Left lobe of liver (tissue), 2 donors: ENCODE results near the gene SMC4. TPM values are rescaled to one million over a fixed set of nuclear protein-coding genes. Genes with fewer than 3 reads are reported as not detected.

ENCODE experiments used
- ATAC-seq: fragments of 200-7000 bp; cut with Tn5 transposase; one replicate; pipeline ENCODE4 v1.9.1; 2020; ENCODE audit warnings: mild to moderate bottlenecking, moderate library complexity
- DNase-seq: peaks from one replicate; pipeline ENCODE4 v3.0.0-alpha.2; 2020; ENCODE audit warnings: low spot score
- total RNA-seq: library from RNA; stranded (reverse); gene quantifications from one replicate; pipeline ENCODE4 v1.2.1, GENCODE V29; 2021
- donor health status: DM: no; HTN: no; CAD: no; lungs with moderate emphysema.
- donor health status: DM: no; HTN: yes; CAD: no.

The SMC4 gene
- total RNA-seq, 1 donor from 2014 or later, result 12.0 TPM

DNA sequence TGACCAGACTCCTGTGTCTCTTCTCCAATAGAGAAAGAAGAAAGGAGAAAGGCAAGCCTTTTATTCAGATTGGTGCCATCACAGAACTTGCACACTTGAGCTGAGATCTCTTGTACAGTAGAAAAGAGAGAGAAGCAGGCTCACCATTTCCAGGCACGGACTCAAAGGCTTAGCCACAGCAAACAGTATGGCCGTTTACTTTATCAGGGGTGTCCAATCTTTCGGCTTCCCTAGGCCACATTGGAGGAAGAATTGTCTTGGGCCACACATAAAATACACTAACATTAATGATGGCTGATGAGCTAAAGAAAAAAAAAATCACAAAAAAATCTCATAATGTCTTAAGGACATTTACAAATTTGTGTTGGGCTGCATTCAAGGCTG lies 5.4 kb upstream of the SMC4 start:
- DNase-seq, result no peak
- ATAC-seq, result no peak

DNA sequence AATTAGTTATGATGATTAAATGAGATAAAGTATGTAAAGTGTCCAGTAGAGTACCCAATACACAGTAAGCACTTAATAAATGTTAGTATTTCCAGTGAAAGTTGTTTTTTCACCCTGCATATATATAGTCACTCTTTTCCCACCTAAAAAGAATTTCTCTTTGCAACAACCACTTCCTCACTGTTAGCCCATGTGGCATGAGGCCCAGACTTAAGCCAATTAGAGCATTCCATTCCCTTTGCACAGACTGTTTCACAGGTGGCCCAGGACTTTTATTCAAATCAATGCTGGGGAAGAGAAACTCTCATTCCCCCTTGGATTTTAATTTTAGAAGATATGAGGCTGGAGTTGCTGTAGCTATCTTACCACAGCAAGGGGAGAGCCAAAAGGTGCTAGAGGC lies 4.2 kb upstream of the SMC4 start:
- DNase-seq (no peak), ATAC-seq (no peak)

DNA sequence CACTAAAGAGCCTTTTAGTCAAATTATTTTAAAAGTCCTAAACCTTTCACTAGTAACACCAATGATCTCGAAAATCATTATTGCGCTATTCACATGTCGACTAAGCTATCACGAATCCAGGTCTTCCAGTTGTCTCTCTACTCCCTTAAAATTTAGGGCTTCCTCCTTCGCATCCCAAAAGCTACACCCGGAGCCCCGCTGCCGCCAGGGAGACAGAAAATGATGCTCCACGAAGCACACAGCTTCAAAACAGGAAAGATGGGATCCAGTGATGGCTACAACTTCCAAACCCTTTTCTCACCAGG lies 678 bp upstream of the SMC4 start:
- no peak for ATAC-seq

DNA sequence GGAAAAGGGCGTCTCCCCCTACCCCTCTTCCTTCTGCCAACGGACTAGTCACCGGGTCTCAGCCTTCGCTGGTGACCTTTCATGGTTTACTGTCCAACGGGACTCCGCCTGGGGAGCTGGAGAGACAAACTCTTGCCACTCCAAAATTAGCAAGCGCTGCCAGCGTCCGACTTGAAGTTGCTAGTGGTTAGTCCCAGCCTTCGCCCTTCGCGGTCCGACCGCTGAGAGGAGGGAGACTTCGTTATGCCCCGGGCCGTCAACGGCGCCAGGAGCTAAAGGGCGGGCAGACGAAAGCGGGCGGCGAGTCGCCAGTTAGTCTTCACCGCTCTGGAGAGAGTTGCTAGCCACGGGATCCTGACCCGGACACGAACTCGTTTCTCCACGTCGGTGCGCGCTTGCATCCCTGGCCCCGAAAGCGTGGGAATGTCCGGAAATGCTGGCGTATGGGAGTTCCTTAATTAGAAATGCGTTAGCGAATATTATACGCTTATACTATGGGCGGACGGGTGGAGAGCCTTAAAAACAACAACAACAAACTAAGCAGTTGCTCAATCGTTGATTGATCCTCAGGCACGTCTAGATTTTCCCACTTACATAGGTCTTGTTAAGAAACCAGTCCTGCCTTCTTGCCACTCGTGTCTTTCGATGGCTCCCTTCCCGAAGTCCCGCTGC lies 716 bp downstream of the SMC4 start:
- ATAC-seq (peak; percentile 55), DNase-seq (peak; percentile 68)

More for the DNA sequence above, 678 bp upstream of the SMC4 start:
- no peak for DNase-seq

DNA sequence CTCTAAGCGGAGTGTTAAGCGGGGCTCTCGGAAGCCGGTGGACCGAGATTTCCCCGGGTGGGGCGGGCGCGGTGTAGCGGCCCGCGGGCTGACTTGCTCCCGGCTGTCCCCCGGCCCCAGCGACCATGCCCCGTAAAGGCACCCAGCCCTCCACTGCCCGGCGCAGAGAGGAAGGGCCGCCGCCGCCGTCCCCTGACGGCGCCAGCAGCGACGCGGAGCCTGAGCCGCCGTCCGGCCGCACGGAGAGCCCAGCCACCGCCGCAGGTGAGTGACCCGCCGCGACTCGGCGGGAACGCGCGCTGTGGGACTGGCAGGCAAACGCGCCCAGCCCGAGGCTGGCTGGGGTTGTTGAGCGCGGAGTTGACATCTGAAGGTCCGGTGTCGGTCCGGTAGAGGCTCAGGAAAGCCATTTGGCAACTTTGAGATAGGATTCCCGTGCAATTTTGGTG lies 1.3 kb downstream of the SMC4 start:
- DNase-seq (peak; percentile 63), ATAC-seq (peak; percentile 57)

DNA sequence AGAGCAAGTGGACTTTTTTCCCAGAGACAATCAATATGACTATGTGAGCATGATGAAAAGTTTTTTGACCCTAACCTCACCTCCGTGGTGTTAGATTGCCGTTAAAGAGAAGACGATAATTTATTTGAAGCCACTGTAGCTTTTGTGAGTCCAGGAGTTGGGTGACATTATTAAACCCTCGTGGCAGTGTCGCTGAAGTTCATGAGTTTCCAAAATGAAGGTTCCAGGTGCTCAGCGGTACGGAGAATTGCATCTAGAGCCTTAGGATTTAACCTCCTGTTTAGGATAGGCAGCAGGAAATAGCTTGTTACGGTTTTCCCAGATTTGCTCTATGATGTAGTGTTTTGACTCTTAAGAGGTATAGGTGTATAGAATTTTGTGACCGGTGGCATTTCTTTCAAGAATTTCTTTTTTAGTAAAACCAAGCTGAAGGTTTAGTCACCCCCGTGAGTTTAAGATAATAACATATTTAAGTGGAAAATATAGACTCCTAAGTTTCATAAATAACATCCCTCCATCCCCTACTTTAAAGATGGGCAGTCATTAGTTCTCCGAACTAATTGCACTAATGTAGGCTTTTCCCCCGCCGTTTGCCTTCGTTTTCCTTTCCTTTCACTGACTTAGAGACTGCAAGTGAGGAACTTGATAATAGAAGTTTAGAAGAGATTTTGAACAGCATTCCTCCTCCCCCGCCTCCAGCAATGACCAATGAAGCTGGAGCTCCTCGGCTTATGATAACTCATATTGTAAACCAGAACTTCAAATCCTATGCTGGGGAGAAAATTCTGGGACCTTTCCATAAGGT lies 2.0 kb downstream of the SMC4 start:
- no peak for ATAC-seq

DNA sequence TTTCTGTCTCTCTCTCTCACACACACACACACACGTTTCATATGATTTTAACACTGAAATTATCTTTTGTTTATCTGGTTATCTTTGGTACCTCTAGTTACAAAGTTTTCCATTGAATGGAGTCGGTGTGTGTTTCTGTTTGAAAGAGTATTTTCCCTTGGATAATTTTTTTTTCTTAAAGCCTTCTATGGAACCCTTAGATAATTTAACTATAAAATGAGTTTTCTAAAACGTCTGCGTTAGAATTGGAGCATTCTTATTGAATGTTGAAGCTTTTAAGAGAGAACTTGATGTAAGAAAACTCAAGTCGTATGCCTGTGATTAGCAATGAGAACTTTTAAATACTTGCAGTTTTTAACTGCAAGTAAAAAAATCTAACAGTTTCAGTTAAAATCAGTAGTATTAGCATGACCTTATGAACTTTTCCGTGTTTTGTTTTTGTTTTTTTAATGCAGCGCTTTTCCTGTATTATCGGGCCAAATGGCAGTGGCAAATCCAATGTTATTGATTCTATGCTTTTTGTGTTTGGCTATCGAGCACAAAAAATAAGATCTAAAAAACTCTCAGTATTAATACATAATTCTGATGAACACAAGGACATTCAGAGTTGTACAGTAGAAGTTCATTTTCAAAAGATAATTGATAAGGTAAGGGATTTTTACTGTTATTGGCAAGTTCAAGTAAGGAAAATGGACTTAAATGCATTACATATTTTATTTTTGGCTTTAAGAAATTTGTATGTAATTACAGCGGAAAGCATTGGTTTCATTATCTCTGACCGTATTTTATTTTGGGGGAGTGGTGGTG lies 3.0 kb downstream of the SMC4 start:
- DNase-seq, result no peak
- ATAC-seq, result no peak

More for the DNA sequence above, 2.0 kb downstream of the SMC4 start:
- no peak for DNase-seq

DNA sequence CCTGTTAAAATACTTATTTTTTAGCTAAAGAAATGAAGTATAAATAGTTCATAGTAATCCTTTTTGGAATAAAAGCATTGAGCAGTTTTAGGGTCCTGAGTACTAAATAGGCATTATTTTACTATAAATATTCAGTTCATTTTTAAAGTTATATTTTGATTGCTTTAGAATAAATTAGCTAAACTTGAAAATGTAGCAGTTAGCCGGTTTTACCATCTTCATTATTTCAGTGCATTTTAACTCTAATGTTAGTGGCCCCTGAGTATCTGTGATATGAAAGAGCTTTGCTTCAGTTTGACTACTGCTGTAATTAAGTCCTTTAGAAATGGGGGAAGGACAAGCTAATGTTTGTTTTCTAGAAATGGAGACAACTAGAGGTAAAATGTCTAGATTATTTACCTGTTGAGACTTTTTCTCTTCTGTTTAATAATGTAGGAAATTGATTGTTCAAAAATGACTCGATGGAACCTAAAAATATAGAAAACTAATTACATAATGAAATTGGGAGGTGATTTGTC lies 3.6 kb downstream of the SMC4 start:
- no peak for DNase-seq
- ATAC-seq, result no peak

DNA sequence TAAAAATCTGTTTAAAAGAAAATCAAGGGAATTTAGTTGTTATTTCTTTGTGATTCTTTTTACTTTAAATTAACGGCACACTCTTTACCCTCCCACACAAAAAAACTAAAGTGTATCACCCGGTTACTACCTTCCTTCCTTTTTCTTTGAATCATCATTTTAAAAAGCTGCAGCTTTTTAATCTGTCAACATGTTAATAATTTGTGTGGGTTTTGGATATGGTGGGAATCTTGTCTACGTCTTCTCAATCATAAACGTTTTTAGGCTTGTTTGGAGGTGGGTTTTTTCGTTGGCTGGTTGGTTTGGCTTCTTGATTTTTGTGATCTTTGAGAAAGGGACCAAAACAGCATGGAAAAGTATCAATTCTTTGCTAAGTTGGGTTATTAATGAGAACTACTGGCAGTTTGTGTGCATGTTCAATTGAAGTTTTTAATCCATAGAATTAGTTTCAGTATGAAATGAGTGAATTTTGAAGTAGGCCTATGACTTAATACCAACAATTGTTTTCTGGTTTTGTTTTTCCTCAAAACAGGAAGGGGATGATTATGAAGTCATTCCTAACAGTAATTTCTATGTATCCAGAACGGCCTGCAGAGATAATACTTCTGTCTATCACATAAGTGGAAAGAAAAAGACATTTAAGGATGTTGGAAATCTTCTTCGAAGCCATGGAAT lies 4.5 kb downstream of the SMC4 start:
- no peak for ATAC-seq
- no peak for DNase-seq

DNA sequence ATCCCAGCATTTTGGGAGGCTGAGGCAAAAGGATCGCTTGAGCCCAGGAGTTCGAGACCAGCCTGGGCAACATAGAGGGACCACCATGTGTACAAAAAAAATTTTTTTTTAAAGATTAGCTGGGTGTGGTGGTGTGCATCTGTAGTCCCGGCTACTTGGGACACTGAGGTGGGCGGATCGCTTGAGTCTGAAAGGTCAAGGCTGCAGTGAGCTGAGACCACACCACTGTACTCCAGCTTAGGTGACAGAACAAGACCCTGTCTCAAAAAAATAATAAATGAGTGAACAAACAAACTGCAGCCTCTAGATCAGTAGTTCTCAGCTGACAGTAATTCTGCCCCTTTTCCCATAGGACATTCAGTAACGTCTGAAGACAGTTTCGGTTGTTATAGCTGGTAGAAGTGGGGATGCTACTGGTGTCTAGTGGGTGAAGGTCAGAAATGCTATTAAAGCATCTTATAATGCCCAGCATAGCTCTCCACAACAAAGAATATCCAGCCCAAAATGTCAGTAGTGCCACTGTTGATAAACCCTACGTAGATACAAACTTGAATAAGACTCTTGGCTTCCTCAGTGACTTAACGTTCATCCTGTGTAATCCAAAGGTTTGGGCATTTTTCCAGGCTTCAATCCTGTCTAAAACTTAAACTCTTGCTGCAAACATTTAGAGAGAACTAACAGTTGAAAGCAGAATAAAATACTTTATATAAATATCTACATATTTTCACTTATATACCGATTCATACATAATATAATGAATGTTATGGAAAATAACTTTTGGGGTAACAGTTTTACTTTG lies 10.6 kb downstream of the SMC4 start:
- DNase-seq, result no peak
- ATAC-seq, result no peak

DNA sequence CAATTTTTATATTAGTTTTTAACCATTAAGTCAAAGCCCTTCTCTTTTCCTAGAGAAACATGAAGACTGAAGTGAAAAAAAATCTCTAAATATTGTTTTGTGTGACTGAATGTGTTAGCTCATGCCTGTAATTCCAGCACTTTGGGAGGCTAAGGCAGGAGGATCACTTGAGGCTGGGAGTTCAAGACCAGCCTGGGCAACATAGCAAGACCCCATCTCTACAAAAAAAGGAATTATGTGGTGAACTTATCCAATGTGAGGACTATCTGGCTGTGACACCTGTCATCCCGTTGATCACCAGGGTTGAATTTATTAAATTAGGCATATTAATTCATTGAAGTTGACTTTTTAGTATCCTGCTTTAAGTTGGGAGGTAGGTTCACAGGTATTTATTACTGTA lies 13.0 kb downstream of the SMC4 start:
- no peak for DNase-seq
- no peak for ATAC-seq

DNA sequence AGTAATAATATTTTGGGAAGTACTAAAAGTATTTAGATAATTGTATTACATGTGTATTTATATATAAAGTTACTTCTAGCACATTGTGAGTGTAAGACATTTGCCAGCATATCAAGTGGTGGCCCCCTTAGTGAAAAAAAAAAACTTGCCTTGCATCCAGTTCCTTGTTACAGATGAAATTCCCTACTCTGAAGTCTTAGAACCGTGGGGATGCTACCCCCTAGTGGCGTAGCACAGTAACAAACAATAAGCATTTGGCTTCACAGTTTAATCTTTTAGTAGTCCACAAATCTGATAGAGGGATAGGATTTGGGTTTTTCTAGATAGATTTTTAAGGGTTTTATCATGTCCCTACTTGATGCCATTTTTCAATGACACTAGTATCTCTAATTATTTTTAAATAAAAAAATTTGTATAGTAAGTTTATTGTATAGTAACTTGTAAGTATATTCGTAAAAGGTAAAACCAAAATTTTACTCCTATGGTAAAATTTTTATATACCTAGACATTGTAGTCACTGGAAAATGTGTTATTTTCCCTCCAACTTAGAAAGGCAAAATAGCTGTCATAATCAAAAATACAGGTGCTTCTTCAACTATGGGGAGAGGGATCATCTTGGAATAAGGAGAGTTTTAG lies 14.3 kb downstream of the SMC4 start:
- ATAC-seq (peak; percentile 96), DNase-seq (peak; percentile 60)

DNA sequence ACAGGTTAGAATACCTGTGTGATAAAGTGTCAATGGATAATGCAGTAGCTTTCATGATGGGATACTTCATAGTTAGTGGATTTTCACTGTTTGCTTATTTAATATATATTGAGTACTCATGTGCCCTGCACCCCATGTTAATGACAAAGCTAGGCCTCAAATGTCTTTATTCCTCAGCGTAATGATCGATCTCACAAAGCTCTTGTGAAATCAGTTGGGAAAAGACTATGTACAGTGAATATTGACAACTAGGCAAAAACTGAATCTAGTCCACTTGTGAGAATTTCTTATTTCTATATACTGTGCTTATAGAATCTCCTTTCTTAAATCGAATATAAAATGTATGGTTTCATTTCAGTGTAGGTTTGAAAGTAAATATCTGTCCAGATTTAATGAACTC lies 17.9 kb downstream of the SMC4 start:
- DNase-seq (no peak), ATAC-seq (peak; percentile 65)

DNA sequence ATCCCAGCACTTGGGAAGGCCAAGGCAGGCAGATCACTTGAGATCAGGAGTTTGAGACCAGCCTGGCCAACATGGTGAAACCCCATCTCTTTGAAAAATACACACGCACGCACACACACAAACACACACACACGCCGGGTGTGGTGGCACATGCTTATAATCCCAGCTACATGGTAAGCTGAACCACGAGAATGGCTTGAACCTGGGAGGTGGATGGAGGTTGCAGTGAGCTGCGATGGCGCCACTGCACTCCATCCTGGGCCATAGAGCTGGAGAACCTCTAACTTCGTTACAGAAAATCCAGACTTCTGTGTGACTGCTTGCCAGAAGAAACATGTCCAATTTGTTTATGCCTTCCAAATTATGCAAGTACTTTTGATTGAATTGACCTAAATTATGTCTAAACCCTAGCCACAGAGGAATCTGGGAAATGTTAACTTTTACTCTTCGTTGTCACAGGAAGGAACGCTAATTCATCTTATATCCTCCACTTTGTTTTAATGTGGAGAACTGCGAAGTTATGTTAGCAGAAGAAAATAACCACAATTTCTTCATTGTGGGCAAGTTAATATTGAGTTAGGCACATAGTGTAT lies 28.5 kb downstream of the SMC4 start:
- ATAC-seq, result no peak
- no peak for DNase-seq

DNA sequence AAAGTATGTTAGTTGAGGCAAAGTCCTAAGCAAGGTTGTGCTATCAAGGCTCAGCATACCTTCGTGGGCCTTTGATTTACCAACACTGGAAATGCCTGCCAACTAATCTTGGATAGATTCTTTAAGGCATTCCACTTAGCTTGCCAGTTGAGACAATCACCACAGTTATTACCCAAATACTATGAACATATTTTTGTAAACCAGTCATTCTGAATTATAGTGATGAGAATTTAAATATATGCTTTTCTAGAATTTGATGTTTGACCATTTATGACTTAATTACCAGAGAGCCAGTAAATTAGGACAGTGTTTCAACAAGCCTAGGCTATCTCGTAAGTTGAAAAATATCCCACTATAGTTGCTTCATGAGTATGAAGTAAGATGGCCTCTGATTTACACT lies 34.6 kb downstream of the SMC4 start:
- no peak for ATAC-seq
- no peak for DNase-seq

DNA sequence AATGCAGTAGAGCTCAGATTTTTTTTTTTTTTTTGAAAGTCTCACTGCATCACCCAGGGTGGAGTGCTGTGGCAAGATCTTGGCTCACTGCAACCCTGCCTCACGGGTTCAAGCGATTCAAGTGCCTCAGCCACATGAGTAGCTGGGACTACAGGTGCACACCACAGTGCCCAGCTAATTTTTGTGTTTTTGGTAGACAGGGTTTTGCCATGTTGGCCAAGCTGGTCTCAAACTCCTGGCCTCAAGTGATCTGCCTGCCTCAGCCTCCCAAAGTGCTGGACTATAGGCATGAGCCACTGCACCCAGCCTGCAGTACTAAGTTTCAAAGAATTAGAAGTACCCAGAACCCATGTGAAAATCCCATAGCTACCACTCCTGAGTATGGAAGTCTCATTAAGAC lies 35.6 kb downstream of the SMC4 start:
- ATAC-seq (no peak), DNase-seq (no peak)

DNA sequence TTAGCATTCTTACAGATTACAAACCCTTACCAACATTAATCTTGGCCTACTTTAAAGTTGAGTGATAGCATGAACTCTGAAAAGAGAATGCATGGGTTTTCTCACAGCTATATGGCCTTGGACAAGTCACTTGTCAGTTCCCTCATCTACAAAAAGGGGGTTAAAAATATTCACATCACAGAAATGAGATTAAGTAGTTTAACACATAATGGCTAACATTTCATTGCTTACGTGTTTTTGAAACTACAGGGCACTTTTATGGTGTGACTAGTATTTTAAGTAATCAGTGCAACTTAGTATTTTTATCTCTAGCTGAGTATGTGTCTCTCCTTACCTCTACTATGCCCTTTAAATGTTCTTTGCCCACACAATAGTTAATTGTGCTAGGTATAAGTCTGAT lies 36.3 kb downstream of the SMC4 start:
- DNase-seq, result no peak
- ATAC-seq, result no peak

DNA sequence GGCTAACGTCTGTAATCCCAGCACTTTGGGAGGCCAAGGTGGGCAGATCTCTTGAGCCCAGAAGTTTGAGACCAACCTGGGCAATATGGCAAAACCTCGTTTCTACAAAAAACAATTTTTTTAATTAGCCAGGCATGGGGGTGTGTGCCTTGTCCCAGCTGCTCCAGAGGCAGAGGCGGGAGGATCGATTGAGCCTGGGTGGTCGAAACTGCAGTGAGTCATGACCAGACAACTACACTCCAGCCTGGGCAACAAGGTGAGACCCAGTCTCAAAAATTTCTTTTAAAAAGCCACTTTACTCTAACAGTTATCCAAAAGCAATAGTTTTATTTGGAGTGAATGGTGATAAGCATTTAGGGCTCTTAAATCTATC lies 37.6 kb downstream of the SMC4 start:
- ATAC-seq (no peak), DNase-seq (no peak)

DNA sequence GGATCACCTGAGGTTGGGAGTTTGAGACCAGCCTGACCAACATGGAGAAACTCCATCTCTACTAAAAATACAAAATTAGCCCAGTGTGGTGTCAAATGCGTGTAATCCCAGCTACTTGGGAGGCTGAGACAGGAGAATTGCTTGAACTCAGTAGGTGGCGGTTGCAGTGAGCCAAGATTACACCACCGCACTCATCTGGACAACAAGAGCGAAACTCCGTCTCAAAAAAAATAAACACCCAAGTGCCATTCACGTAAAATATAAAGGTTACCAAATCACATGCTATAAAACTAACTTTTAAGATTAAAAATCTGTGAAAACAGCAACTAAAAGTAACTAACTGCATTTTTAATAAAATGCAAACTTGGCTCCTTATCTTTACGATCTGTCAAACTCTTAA lies 41.2 kb downstream of the SMC4 start:
- DNase-seq, result no peak
- no peak for ATAC-seq
